Loucy (cell line): Measurements from ENCODE around the gene IQSEC2.

Experiments
- H2AFZ ChIP-seq: fragments of 200-600 bp; sonication (generic); 2 replicates; pipeline ENCODE4 v1.6.0; 2016; ENCODE audit warnings: antibody characterized with exemption, mild to moderate bottlenecking, low read length, moderate library complexity
- H3F3A ChIP-seq: fragments of 200-600 bp; 2 replicates; pipeline ENCODE4 v1.6.0; 2016; ENCODE audit warnings: antibody characterized with exemption, low read depth, mild to moderate bottlenecking
- H3K27me3 ChIP-seq: fragments of 200-600 bp; sonication (generic); 2 replicates; pipeline ENCODE4 v1.6.1; 2014; ENCODE audit warnings: low read length, mild to moderate bottlenecking; ENCODE audit not compliant: insufficient read depth, poor library complexity, severe bottlenecking
- H3K36me3 ChIP-seq: fragments of 200-600 bp; sonication (generic); 2 replicates; pipeline ENCODE4 v1.6.1; 2016; ENCODE audit warnings: low read length; ENCODE audit not compliant: insufficient read depth
- H3K4me1 ChIP-seq: fragments of 200-600 bp; sonication (generic); 2 replicates; pipeline ENCODE4 v1.5.1; 2014; ENCODE audit warnings: low read length, mild to moderate bottlenecking; ENCODE audit not compliant: insufficient read depth, poor library complexity, severe bottlenecking
- H3K4me2 ChIP-seq: fragments of 200-600 bp; sonication (generic); 2 replicates; pipeline ENCODE4 v1.6.0; 2014; ENCODE audit warnings: antibody characterized with exemption, low read length, low read depth, mild to moderate bottlenecking; ENCODE audit not compliant: poor library complexity, severe bottlenecking
- H3K4me3 ChIP-seq: fragments of 200-600 bp; sonication (generic); 2 replicates; pipeline ENCODE4 v1.5.1; 2014; ENCODE audit warnings: low read length, mild to moderate bottlenecking, mixed read lengths; ENCODE audit not compliant: poor library complexity, severe bottlenecking
- H3K79me2 ChIP-seq: fragments of 200-600 bp; sonication (generic); 2 replicates; pipeline ENCODE4 v1.6.1; 2014; ENCODE audit warnings: low read length; ENCODE audit not compliant: insufficient read depth
- H3K9ac ChIP-seq: fragments of 200-600 bp; sonication (generic); 2 replicates; pipeline ENCODE4 v1.6.0; 2014; ENCODE audit warnings: mild to moderate bottlenecking, low read depth, low read length, moderate library complexity; ENCODE audit not compliant: poor library complexity, severe bottlenecking
- H3K9me2 ChIP-seq: fragments of 200-600 bp; sonication (generic); replicated peaks from 2 replicates; pipeline ENCODE4 v1.6.1; 2016; ENCODE audit warnings: low read depth, low read length, mixed read lengths
- H3K9me3 ChIP-seq: fragments of 200-600 bp; sonication (generic); 2 replicates; pipeline ENCODE4 v1.6.1; 2014; ENCODE audit warnings: mild to moderate bottlenecking, antibody characterized with exemption, low read length, low read depth; ENCODE audit not compliant: insufficient read depth
- H4K20me1 ChIP-seq: fragments of 200-600 bp; sonication (generic); 2 replicates; pipeline ENCODE4 v1.6.0; 2014; ENCODE audit warnings: antibody characterized with exemption, low read length, mild to moderate bottlenecking; ENCODE audit not compliant: insufficient read depth, poor library complexity, severe bottlenecking
- EZH2phosphoT487 ChIP-seq: fragments of 200-600 bp; IDR thresholded peaks from 2 replicates; pipeline ENCODE4 v1.6.1; 2018; ENCODE audit warnings: antibody characterized with exemption, mild to moderate bottlenecking, moderate library complexity, borderline replicate concordance
- TF ChIP-seq, protein P1 (sequence below): fragments of 200-600 bp; sonication (generic); conservative IDR thresholded peaks from 2 replicates; pipeline ENCODE4 v1.5.1; 2014; ENCODE audit warnings: mild to moderate bottlenecking, antibody characterized with exemption, low read length

The IQSEC2 gene

GRCh38 chrX:53321230-53321942, 40.0 kb upstream of the IQSEC2 start:
- H3K4me3 ChIP-seq = no peak overlapping the region

GRCh38 chrX:53320543-53321229, 39.3 kb upstream of the IQSEC2 start:
- Histone ChIP-seq H3F3A (no peaks in the 10 kb centered on the region), H3K9me2 (no peaks in the 10 kb centered on the region), H3K4me1 (no peaks in the 10 kb centered on the region), H4K20me1 (no peaks in the 10 kb centered on the region), H3K4me2 (no peak overlapping the region), H3K36me3 (no peaks in the 10 kb centered on the region), H3K9me3 (no peaks in the 10 kb centered on the region), H3K9ac (no peak overlapping the region), H3K4me3 (no peak overlapping the region), H3K27me3 (no peaks in the 10 kb centered on the region), H2AFZ (no peak overlapping the region), H3K79me2 (no peaks in the 10 kb centered on the region)
- no peak for TF ChIP-seq EZH2phosphoT487
- TF ChIP-seq, protein P1, sequence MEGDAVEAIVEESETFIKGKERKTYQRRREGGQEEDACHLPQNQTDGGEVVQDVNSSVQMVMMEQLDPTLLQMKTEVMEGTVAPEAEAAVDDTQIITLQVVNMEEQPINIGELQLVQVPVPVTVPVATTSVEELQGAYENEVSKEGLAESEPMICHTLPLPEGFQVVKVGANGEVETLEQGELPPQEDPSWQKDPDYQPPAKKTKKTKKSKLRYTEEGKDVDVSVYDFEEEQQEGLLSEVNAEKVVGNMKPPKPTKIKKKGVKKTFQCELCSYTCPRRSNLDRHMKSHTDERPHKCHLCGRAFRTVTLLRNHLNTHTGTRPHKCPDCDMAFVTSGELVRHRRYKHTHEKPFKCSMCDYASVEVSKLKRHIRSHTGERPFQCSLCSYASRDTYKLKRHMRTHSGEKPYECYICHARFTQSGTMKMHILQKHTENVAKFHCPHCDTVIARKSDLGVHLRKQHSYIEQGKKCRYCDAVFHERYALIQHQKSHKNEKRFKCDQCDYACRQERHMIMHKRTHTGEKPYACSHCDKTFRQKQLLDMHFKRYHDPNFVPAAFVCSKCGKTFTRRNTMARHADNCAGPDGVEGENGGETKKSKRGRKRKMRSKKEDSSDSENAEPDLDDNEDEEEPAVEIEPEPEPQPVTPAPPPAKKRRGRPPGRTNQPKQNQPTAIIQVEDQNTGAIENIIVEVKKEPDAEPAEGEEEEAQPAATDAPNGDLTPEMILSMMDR = no peak

More at GRCh38 chrX:53321230-53321942, 40.0 kb upstream of the IQSEC2 start:
- no peaks in the 10 kb centered on the region for H3K9me2 ChIP-seq
- no peaks in the 10 kb centered on the region for H3K79me2 ChIP-seq
- TF ChIP-seq, protein P1 = no peak
- no peak for TF ChIP-seq EZH2phosphoT487
- no peaks in the 10 kb centered on the region for H3F3A ChIP-seq
- H3K4me2 ChIP-seq = no peak overlapping the region
- no peaks in the 10 kb centered on the region for H3K9me3 ChIP-seq
- H2AFZ ChIP-seq = no peak overlapping the region
- H3K4me1 ChIP-seq = no peaks in the 10 kb centered on the region
- H3K27me3 ChIP-seq = no peaks in the 10 kb centered on the region
- H3K9ac ChIP-seq = no peak overlapping the region
- no peaks in the 10 kb centered on the region for H4K20me1 ChIP-seq
- no peaks in the 10 kb centered on the region for H3K36me3 ChIP-seq

GRCh38 chrX:53319614-53320542, 38.5 kb upstream of the IQSEC2 start:
- H3K9ac ChIP-seq = no peak overlapping the region
- no peak for TF ChIP-seq EZH2phosphoT487
- TF ChIP-seq, protein P1 = no peak
- no peak overlapping the region for H2AFZ ChIP-seq
- H3K4me2 ChIP-seq = no peak overlapping the region
- H4K20me1 ChIP-seq = no peaks in the 10 kb centered on the region
- no peaks in the 10 kb centered on the region for H3K27me3 ChIP-seq
- H3K36me3 ChIP-seq = no peaks in the 10 kb centered on the region
- H3K9me2 ChIP-seq = no peaks in the 10 kb centered on the region
- H3F3A ChIP-seq = no peaks in the 10 kb centered on the region
- H3K4me3 ChIP-seq = no peak overlapping the region
- H3K9me3 ChIP-seq = no peaks in the 10 kb centered on the region
- H3K4me1 ChIP-seq = no peaks in the 10 kb centered on the region
- no peaks in the 10 kb centered on the region for H3K79me2 ChIP-seq
